Vagina (tissue), 2 donors: ENCODE measurements around the gene THBS3. TPM values are rescaled to one million over a fixed set of nuclear protein-coding genes. Genes with fewer than 3 reads are reported as not detected.
"Not testable (repeated sequence)": the region's sequence is repeated elsewhere in the genome, so short reads cannot be mapped to it uniquely, and the experiment has no call there.

Experiments used
- DNase-seq, 2 donors: peaks; one replicate each; pipeline ENCODE4 v3.0.0-alpha.2; 2017; ENCODE audit errors: extremely low spot score in 2 of 2
- H3K27ac ChIP-seq: fragments of 200-600 bp; sonication (generic); one replicate; pipeline ENCODE4 v1.5.1; 2019
- H3K27me3 ChIP-seq: fragments of 200-600 bp; sonication (generic); one replicate; pipeline ENCODE4 v1.5.1; 2019
- H3K36me3 ChIP-seq, 2 donors: fragments of 200-600 bp; sonication (generic); one replicate each; pipeline ENCODE4 v1.5.1; 2017 to 2019
- H3K4me1 ChIP-seq: fragments of 200-600 bp; sonication (generic); one replicate; pipeline ENCODE4 v1.5.1; 2019
- H3K4me3 ChIP-seq, 2 donors: fragments of 200-600 bp; sonication (generic); 1 replicate in 1 of 2; 2 replicates in 1 of 2; pipeline ENCODE4 v1.5.1; 2016 to 2019
- H3K9me3 ChIP-seq: fragments of 200-600 bp; sonication (generic); one replicate; pipeline ENCODE4 v1.5.1; 2019
- CTCF ChIP-seq, 3 experiments: fragments of 450-650 bp in 2 of 3; fragments of 200-600 bp in 1 of 3; sonication (generic) in 1 of 3; IDR thresholded peaks; one replicate each; pipeline ENCODE4 v1.5.1; 2017 to 2019; ENCODE audit warnings: antibody characterized with exemption in 3 of 3, mild to moderate bottlenecking in 2 of 3, moderate library complexity in 2 of 3
- POLR2A ChIP-seq, 2 donors: fragments of 450-650 bp; IDR thresholded peaks; one replicate each; pipeline ENCODE4 v1.6.1; 2017; ENCODE audit warnings: antibody characterized with exemption in 2 of 2, mild to moderate bottlenecking in 2 of 2, moderate library complexity in 2 of 2
- POLR2AphosphoS5 ChIP-seq, 2 donors: sonication (generic); formaldehyde crosslinking; IDR thresholded peaks; one replicate each; pipeline ENCODE4 v1.9.0; 2017; ENCODE audit warnings: antibody characterized with exemption in 2 of 2, mild to moderate bottlenecking in 2 of 2, low read depth in 1 of 2; ENCODE audit not compliant: insufficient read depth in 1 of 2
- intact Hi-C: fragments of 100-400 bp; cut with DNase I; formaldehyde crosslinking; loops from one replicate; pipeline ENCODE4 v1.15.1; 2023
- total RNA-seq: library from RNA; depleted of rRNA; stranded (reverse); fragments of >200 nt; gene quantifications from one replicate; pipeline ENCODE4 v1.2.3, GENCODE V29; 2016

The THBS3 gene
- total RNA-seq, 1 donor from 2014 or later: 27.3 TPM

DNA sequence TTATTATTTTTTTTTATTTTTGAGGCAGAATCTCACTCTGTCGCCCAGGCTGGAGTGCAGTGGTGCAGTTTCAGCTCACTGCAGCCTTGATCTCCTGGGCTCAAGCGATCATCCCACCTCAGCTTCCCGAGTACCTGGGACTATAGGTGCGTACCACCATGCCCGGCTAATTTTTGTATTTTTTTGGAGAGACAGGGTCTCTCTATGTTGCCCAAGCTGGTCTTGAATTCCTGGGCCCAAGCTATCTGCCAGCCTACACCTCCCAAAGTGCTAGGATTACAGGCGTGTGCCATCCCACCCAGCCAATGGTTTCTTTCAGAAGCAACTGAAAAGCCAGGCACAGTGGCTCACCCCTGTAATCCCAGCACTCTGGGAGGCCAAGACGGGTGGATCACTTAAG, 36.9 kb downstream of the THBS3 start:
- intact Hi-C loops: no loop called here
- H3K27ac ChIP-seq: no peak overlapping the region
- peaks cover 54% of the 10 kb centered on the region for H3K4me1 ChIP-seq

GRCh38 chr1:155170101-155170785, 37.5 kb downstream of the THBS3 start:
- H3K4me1 ChIP-seq: peaks cover 54% of the 10 kb centered on the region
- intact Hi-C loops: no loop called here
- H3K36me3 ChIP-seq: peaks cover 0 to 13% of the 10 kb centered on the region in 2 donors
- no peaks in the 10 kb centered on the region for H3K9me3 ChIP-seq
- TF ChIP-seq CTCF (IDR thresholded peaks at IDR 0.05): no peak
- TF ChIP-seq POLR2A (IDR thresholded peaks at IDR 0.05): no peak
- no peak for TF ChIP-seq POLR2AphosphoS5 (IDR thresholded peaks at IDR 0.05; ENCODE audit: insufficient read depth in 1 of 2, low read depth in 1 of 2)
- no peak overlapping the region for H3K27ac ChIP-seq
- peak; percentile 6 to 62 for DNase-seq
- no peaks in the 10 kb centered on the region for H3K27me3 ChIP-seq
- no peak overlapping the region for H3K4me3 ChIP-seq

More for the DNA sequence above, 36.9 kb downstream of the THBS3 start:
- Histone ChIP-seq H3K27me3 (no peaks in the 10 kb centered on the region), H3K9me3 (no peaks in the 10 kb centered on the region), H3K4me3 (no peak overlapping the region), H3K36me3 (peaks cover 0 to 13% of the 10 kb centered on the region in 2 donors)
- no peak for TF ChIP-seq POLR2A (IDR thresholded peaks at IDR 0.05)
- no peak for TF ChIP-seq POLR2AphosphoS5 (IDR thresholded peaks at IDR 0.05; ENCODE audit: insufficient read depth in 1 of 2, low read depth in 1 of 2)
- no peak for TF ChIP-seq CTCF (IDR thresholded peaks at IDR 0.05)
- DNase-seq: peak; percentile 37 to 40

- H3K27me3 ChIP-seq: no peaks in the 10 kb centered on the region
- peak; percentile 80 to 84 for DNase-seq
- peaks cover 49% of the 10 kb centered on the region for H3K4me1 ChIP-seq
- no peak overlapping the region for H3K27ac ChIP-seq
- H3K36me3 ChIP-seq: peaks cover 0 to 13% of the 10 kb centered on the region in 2 donors
- H3K9me3 ChIP-seq: no peaks in the 10 kb centered on the region
- intact Hi-C loops: no loop called here
- TF ChIP-seq CTCF (IDR thresholded peaks at IDR 0.05): no peak
- TF ChIP-seq POLR2AphosphoS5 (IDR thresholded peaks at IDR 0.05; ENCODE audit: insufficient read depth in 1 of 2, low read depth in 1 of 2): no peak
- TF ChIP-seq POLR2A (IDR thresholded peaks at IDR 0.05): no peak
- H3K4me3 ChIP-seq: no peak overlapping the region
Measured at GRCh38 chr1:155169541-155169940, 38.2 kb downstream of the THBS3 start.

DNA sequence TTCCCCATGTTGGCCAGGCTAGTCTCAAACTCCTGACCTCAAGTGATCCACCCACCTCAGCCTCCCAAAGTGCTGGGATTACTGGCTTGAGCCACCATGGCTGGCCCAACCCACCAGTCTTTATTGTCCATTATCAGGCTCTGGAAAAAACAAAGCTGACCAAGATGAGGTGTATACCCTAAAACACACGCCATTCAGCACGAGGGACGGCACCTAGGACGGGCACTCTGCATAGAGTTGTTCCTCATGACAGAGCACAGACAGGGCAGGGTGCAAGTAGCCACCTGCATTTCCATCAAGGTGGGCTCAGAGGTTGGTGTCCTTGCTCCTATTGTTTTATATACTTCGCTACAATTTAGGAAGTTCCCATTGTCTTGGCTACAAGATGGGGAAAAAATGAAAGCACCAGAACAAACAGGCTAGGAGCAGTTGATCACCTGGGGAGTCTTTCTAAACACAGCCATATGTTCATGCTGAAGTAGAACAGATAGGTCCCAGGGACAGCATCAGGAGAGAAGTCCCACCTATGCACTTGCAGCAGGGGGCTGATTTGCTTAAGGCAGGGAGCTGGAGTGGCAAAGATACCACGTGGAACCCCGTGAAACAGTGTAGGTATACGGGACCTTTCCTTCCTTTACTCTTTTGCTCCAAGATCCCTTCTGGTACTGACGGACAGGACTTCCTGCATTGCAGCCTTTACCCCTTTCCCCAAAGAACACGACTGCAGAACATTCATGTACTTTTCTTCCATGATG, 39.1 kb downstream of the THBS3 start:
- H3K36me3 ChIP-seq: peaks cover 0 to 13% of the 10 kb centered on the region in 2 donors
- intact Hi-C loops: no loop called here
- H3K27ac ChIP-seq: no peak overlapping the region
- H3K27me3 ChIP-seq: no peaks in the 10 kb centered on the region
- no peaks in the 10 kb centered on the region for H3K9me3 ChIP-seq
- no peak overlapping the region for H3K4me3 ChIP-seq
- TF ChIP-seq POLR2A (IDR thresholded peaks at IDR 0.05) (no peak), POLR2AphosphoS5 (IDR thresholded peaks at IDR 0.05; ENCODE audit: insufficient read depth in 1 of 2, low read depth in 1 of 2) (no peak), CTCF (IDR thresholded peaks at IDR 0.05) (no peak)
- H3K4me1 ChIP-seq: peaks cover 41% of the 10 kb centered on the region
- DNase-seq: peak; percentile 44 to 61

- H3K4me3 ChIP-seq: peak overlapping the region in 1 of 2 donors; percentile 23
- H3K27ac ChIP-seq, DNase-seq, H3K27me3 ChIP-seq, intact Hi-C loops, H3K9me3 ChIP-seq: not testable (repeated sequence)
- peaks cover 36% of the 10 kb centered on the region for H3K4me1 ChIP-seq
- peaks cover 0 to 13% of the 10 kb centered on the region in 2 donors for H3K36me3 ChIP-seq
Measured at GRCh38 chr1:155168105-155168445, 39.6 kb downstream of the THBS3 start.
